ENCODE results near the gene PC.

PC gene

GRCh38 chr11:66967670-66968425, 9.7 kb upstream of the PC start:
- peak; percentile 33 for ATAC-seq
- no peak for TF ChIP-seq RARB (CRISPR knock-in tag; IDR thresholded peaks at IDR 0.05)
- TF ChIP-seq CSRNP3 (CRISPR knock-in tag; IDR thresholded peaks at IDR 0.05) = no peak
- TF ChIP-seq ESRRG (CRISPR knock-in tag; IDR thresholded peaks at IDR 0.05) = no peak
- no peak for TF ChIP-seq CREB5 (CRISPR knock-in tag; IDR thresholded peaks at IDR 0.05; ENCODE audit: low read depth)
- TF ChIP-seq TSHZ2 (CRISPR knock-in tag; IDR thresholded peaks at IDR 0.05) = no peak
- no peak for TF ChIP-seq PPARA (CRISPR knock-in tag; IDR thresholded peaks at IDR 0.05; ENCODE audit: borderline replicate concordance)
- no peak for TF ChIP-seq ZNF565 (CRISPR knock-in tag; conservative IDR thresholded peaks at IDR 0.05; ENCODE audit: low read depth)
- no peak for TF ChIP-seq CSDC2 (CRISPR knock-in tag; IDR thresholded peaks at IDR 0.05)
- no peak for TF ChIP-seq GLIS3 (CRISPR knock-in tag; IDR thresholded peaks at IDR 0.05)
- no peak for TF ChIP-seq ZC3H10 (CRISPR knock-in tag; IDR thresholded peaks at IDR 0.05)
- no peak for TF ChIP-seq SNAI2 (CRISPR knock-in tag; IDR thresholded peaks at IDR 0.05)
- no peak for TF ChIP-seq ZFP30 (CRISPR knock-in tag; IDR thresholded peaks at IDR 0.05)
- no peak for TF ChIP-seq ZNF8 (CRISPR knock-in tag; IDR thresholded peaks at IDR 0.05)
- no peak for TF ChIP-seq TOX (CRISPR knock-in tag; IDR thresholded peaks at IDR 0.05; ENCODE audit: borderline replicate concordance)
- TF ChIP-seq BACH2 (CRISPR knock-in tag; IDR thresholded peaks at IDR 0.05; ENCODE audit: borderline replicate concordance) = no peak

DNA sequence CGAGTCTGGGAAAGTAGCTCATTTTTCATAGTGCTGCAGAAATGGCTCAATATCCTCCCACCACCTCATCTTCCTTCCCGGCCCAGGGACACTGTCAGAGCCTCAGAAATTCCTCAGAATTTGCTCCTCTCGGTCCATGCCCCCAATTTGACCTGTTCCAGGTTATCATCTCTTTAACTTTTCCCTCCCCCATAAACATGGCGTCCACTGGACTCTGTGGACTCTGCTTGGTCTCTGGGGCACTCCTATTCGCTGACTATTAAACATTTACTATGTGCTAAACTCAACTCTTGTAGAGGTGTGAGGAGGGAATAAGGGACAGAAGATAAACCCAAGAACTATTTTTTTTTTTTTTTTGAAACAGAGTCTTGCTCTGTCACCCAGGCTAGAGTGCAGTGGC, 8.2 kb upstream of the PC start:
- ATAC-seq = no peak
- TF ChIP-seq CSDC2 (CRISPR knock-in tag; IDR thresholded peaks at IDR 0.05) (no peak), TOX (CRISPR knock-in tag; IDR thresholded peaks at IDR 0.05; ENCODE audit: borderline replicate concordance) (no peak), CREB5 (CRISPR knock-in tag; IDR thresholded peaks at IDR 0.05; ENCODE audit: low read depth) (no peak), ESRRG (CRISPR knock-in tag; IDR thresholded peaks at IDR 0.05) (no peak), ZNF8 (CRISPR knock-in tag; IDR thresholded peaks at IDR 0.05) (no peak), ZNF70 (CRISPR knock-in tag; IDR thresholded peaks at IDR 0.05) (no peak), SNAI2 (CRISPR knock-in tag; IDR thresholded peaks at IDR 0.05) (no peak), ZNF565 (CRISPR knock-in tag; conservative IDR thresholded peaks at IDR 0.05; ENCODE audit: low read depth) (no peak), TSHZ2 (CRISPR knock-in tag; IDR thresholded peaks at IDR 0.05) (no peak), GLIS3 (CRISPR knock-in tag; IDR thresholded peaks at IDR 0.05) (no peak), OSR1 (CRISPR knock-in tag; IDR thresholded peaks at IDR 0.05) (no peak), RARB (CRISPR knock-in tag; IDR thresholded peaks at IDR 0.05) (no peak), ISL1 (CRISPR knock-in tag; IDR thresholded peaks at IDR 0.05) (no peak), ARNTL (CRISPR knock-in tag; IDR thresholded peaks at IDR 0.05; ENCODE audit: borderline replicate concordance, low read depth) (no peak), BACH2 (CRISPR knock-in tag; IDR thresholded peaks at IDR 0.05; ENCODE audit: borderline replicate concordance) (no peak), ZC3H10 (CRISPR knock-in tag; IDR thresholded peaks at IDR 0.05) (no peak), PPARA (CRISPR knock-in tag; IDR thresholded peaks at IDR 0.05; ENCODE audit: borderline replicate concordance) (no peak)
- TF ChIP-seq, protein P1, sequence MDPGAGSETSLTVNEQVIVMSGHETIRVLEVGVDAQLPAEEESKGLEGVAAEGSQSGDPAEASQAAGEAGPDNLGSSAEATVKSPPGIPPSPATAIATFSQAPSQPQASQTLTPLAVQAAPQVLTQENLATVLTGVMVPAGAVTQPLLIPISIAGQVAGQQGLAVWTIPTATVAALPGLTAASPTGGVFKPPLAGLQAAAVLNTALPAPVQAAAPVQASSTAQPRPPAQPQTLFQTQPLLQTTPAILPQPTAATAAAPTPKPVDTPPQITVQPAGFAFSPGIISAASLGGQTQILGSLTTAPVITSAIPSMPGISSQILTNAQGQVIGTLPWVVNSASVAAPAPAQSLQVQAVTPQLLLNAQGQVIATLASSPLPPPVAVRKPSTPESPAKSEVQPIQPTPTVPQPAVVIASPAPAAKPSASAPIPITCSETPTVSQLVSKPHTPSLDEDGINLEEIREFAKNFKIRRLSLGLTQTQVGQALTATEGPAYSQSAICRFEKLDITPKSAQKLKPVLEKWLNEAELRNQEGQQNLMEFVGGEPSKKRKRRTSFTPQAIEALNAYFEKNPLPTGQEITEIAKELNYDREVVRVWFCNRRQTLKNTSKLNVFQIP (CRISPR knock-in tag; IDR thresholded peaks at IDR 0.05; ENCODE audit: borderline replicate concordance, low read depth) = no peak
